Calu3 (cell line): ENCODE measurements around the gene RHOBTB3. TPM values are rescaled to one million over a fixed set of nuclear protein-coding genes. Genes with fewer than 3 reads are reported as not detected.

Experiments used
- BruUV-seq: library from RNA; stranded (reverse); fragments of 400-500 nt; replicated peaks from 2 replicates; lab custom pipeline; 2021; lab: Mats Ljungman, UMichigan
- CTCF ChIA-PET: fragments of 300-600 bp; sonication (Branson Sonifier 250); formaldehyde crosslinking; loops from one replicate; lab custom pipeline; 2022; ENCODE audit warnings: antibody characterized with exemption; lab: Charles Lee
- DNase-seq: peaks from one replicate; pipeline ENCODE4 v3.0.0; 2022
- H3K27ac Mint-ChIP-seq: one replicate; pipeline ENCODE4 v1.8.0; 2022; ENCODE audit warnings: mixed read lengths; ENCODE audit not compliant: unreplicated experiment
- H3K27me3 Mint-ChIP-seq: one replicate; pipeline ENCODE4 v1.8.0; 2022; ENCODE audit warnings: mixed read lengths; ENCODE audit not compliant: unreplicated experiment
- H3K36me3 Mint-ChIP-seq: one replicate; pipeline ENCODE4 v1.8.0; 2022; ENCODE audit warnings: mild to moderate bottlenecking, moderate library complexity, mixed read lengths; ENCODE audit not compliant: insufficient read depth, unreplicated experiment
- H3K4me1 Mint-ChIP-seq: one replicate; pipeline ENCODE4 v1.8.0; 2022; ENCODE audit warnings: mild to moderate bottlenecking, low read depth, mixed read lengths; ENCODE audit not compliant: unreplicated experiment
- H3K4me3 Mint-ChIP-seq: one replicate; pipeline ENCODE4 v1.8.0; 2022; ENCODE audit warnings: mild to moderate bottlenecking, low read depth, moderate library complexity, mixed read lengths; ENCODE audit not compliant: unreplicated experiment
- H3K9me3 Mint-ChIP-seq: one replicate; pipeline ENCODE4 v1.8.0; 2022; ENCODE audit warnings: low read depth, mixed read lengths; ENCODE audit not compliant: unreplicated experiment
- CTCF ChIP-seq: fragments of 200-600 bp; IDR thresholded peaks from one replicate; pipeline ENCODE4 v1.8.0; 2022; ENCODE audit warnings: antibody characterized with exemption; ENCODE audit not compliant: unreplicated experiment
- intact Hi-C: fragments of 100-400 bp; cut with micrococcal nuclease; formaldehyde crosslinking; loops from one replicate; pipeline ENCODE4 v1.10.0; 2022; ENCODE audit not compliant: unreplicated experiment
- total RNA-seq: library from RNA; stranded (reverse); gene quantifications from 2 replicates; pipeline ENCODE4 v1.2.3, GENCODE V29; 2022

Gene RHOBTB3
- total RNA-seq, 1 experiment from 2014 or later: 41.1 TPM

GRCh38 chr5:95768731-95769130, 37.6 kb downstream of the RHOBTB3 start:
- no TSS peak for BruUV-seq
- Mint-ChIP-seq H3K27ac (no peak overlapping the region), H3K9me3 (no peaks in the 10 kb centered on the region), H3K36me3 (no peaks in the 10 kb centered on the region), H3K4me1 (no peaks in the 10 kb centered on the region), H3K27me3 (no peaks in the 10 kb centered on the region), H3K4me3 (no peak overlapping the region)
- intact Hi-C loops: no loop called here
- TF ChIP-seq CTCF: no peak
- DNase-seq: no peak
- CTCF ChIA-PET: no interaction called here

- Mint-ChIP-seq H3K9me3 (no peaks in the 10 kb centered on the region), H3K4me1 (no peaks in the 10 kb centered on the region), H3K36me3 (no peaks in the 10 kb centered on the region), H3K27ac (no peak overlapping the region), H3K4me3 (no peak overlapping the region), H3K27me3 (no peaks in the 10 kb centered on the region)
- BruUV-seq: no TSS peak
- intact Hi-C loops: no loop called here
- TF ChIP-seq CTCF: no peak
- DNase-seq: no peak
- CTCF ChIA-PET: interaction anchor here (1.4 kb wide), 1 partner anchor 9 kb away, joined by 3 read pairs; no protein-coding TSS in a partner anchor
These were observed 39.9 kb downstream of the RHOBTB3 start for GRCh38 chr5:95770830-95771708.

GRCh38 chr5:95771892-95772291, 40.8 kb downstream of the RHOBTB3 start:
- intact Hi-C loops: no loop called here
- H3K27me3 Mint-ChIP-seq: no peaks in the 10 kb centered on the region
- no TSS peak for BruUV-seq
- DNase-seq: no peak
- no peak overlapping the region for H3K4me3 Mint-ChIP-seq
- H3K36me3 Mint-ChIP-seq: no peaks in the 10 kb centered on the region
- no peak overlapping the region for H3K27ac Mint-ChIP-seq
- no peaks in the 10 kb centered on the region for H3K4me1 Mint-ChIP-seq
- no peak for TF ChIP-seq CTCF
- CTCF ChIA-PET: interaction anchor here (1.4 kb wide), 1 partner anchor 10 kb away, joined by 3 read pairs; no protein-coding TSS in a partner anchor
- H3K9me3 Mint-ChIP-seq: no peaks in the 10 kb centered on the region

- Mint-ChIP-seq H3K4me1 (no peaks in the 10 kb centered on the region), H3K4me3 (no peak overlapping the region), H3K9me3 (no peaks in the 10 kb centered on the region), H3K27me3 (no peaks in the 10 kb centered on the region), H3K27ac (no peak overlapping the region), H3K36me3 (peaks cover 5% of the 10 kb centered on the region)
- intact Hi-C loops: no loop called here
- CTCF ChIA-PET: no interaction called here
- BruUV-seq: no TSS peak
- TF ChIP-seq CTCF: no peak
- DNase-seq: no peak
These were observed 42.4 kb downstream of the RHOBTB3 start for GRCh38 chr5:95773335-95774059.
